Thoracic aorta (tissue), 2 donors: ENCODE measurements around the gene RAB30. TPM values are rescaled to one million over a fixed set of nuclear protein-coding genes. Genes with fewer than 3 reads are reported as not detected.
"Not testable (repeated sequence)": the region's sequence is repeated elsewhere in the genome, so short reads cannot be mapped to it uniquely, and the experiment has no call there.

Experiments used
- ATAC-seq: fragments of 150-250 bp; one replicate; pipeline ENCODE4 v1.8.0; 2017; ENCODE audit warnings: low read depth; ENCODE audit not compliant: insufficient number of reproducible peaks, low FRiP score
- DNase-seq: peaks from one replicate; pipeline ENCODE4 v3.0.0-alpha.2; 2020; ENCODE audit warnings: low spot score
- H3K27ac ChIP-seq, 2 donors: fragments of 200-600 bp; sonication (generic); 1 replicate in 1 of 2; 2 replicates in 1 of 2; pipeline ENCODE4 v1.5.1; 2016; ENCODE audit warnings: mild to moderate bottlenecking in 2 of 2, moderate library complexity in 2 of 2
- H3K27me3 ChIP-seq: fragments of 200-600 bp; sonication (generic); replicated peaks from 2 replicates; pipeline ENCODE4 v1.6.0; 2016; ENCODE audit warnings: mild to moderate bottlenecking; ENCODE audit not compliant: insufficient read depth
- H3K36me3 ChIP-seq: fragments of 200-600 bp; sonication (generic); one replicate; pipeline ENCODE4 v1.5.1; 2016
- H3K4me1 ChIP-seq, 2 donors: fragments of 200-600 bp; sonication (generic); 1 replicate in 1 of 2; 2 replicates in 1 of 2; pipeline versions ENCODE4 v1.5.1 to v1.6.0; 2016; ENCODE audit warnings: low read depth in 2 of 2, mild to moderate bottlenecking in 1 of 2; ENCODE audit not compliant: control insufficient read depth in 1 of 2
- H3K4me3 ChIP-seq: fragments of 200-600 bp; sonication (generic); 2 replicates; pipeline ENCODE4 v1.5.1; 2016; ENCODE audit warnings: mild to moderate bottlenecking
- H3K9me3 ChIP-seq: fragments of 200-600 bp; sonication (generic); 2 replicates; pipeline ENCODE4 v1.5.1; 2016
- total RNA-seq, 2 donors: library from RNA; depleted of rRNA; stranded (reverse); fragments of >200 nt; gene quantifications; one replicate each; pipeline versions ENCODE4 v1.1.0 to v1.2.3, GENCODE V29; 2016
- TF ChIP-seq, protein P1 (sequence below): fragments of 200-600 bp; sonication (generic); IDR thresholded peaks from one replicate; pipeline ENCODE4 v1.5.1; 2019; ENCODE audit warnings: antibody characterized with exemption

Gene RAB30
- total RNA-seq, 2 donors from 2014 or later = 16.6 to 25.7 TPM

DNA sequence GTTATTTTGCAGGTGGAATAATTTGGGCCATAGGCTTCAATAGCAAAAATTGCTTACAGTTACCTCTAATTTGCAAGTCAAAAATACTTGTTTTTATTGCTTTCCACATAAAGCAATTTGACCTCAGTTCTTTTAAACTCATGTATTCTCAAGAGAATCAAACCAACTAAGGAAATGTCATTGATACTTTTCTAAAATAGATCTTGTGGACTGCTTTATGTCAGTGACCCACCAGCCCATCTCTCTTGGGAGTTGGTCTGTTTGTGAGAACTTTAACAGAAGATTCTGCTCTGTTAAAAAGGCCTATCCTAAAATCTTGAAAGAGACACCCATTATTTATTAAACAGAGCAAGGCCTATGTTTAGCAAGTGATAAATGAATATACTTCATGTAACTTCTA, 94.9 kb downstream of the RAB30 start:
- DNase-seq (no peak), ATAC-seq (no peak)
- TF ChIP-seq, protein P1, sequence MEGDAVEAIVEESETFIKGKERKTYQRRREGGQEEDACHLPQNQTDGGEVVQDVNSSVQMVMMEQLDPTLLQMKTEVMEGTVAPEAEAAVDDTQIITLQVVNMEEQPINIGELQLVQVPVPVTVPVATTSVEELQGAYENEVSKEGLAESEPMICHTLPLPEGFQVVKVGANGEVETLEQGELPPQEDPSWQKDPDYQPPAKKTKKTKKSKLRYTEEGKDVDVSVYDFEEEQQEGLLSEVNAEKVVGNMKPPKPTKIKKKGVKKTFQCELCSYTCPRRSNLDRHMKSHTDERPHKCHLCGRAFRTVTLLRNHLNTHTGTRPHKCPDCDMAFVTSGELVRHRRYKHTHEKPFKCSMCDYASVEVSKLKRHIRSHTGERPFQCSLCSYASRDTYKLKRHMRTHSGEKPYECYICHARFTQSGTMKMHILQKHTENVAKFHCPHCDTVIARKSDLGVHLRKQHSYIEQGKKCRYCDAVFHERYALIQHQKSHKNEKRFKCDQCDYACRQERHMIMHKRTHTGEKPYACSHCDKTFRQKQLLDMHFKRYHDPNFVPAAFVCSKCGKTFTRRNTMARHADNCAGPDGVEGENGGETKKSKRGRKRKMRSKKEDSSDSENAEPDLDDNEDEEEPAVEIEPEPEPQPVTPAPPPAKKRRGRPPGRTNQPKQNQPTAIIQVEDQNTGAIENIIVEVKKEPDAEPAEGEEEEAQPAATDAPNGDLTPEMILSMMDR = no peak
- Histone ChIP-seq H3K27me3 (no peaks in the 10 kb centered on the region), H3K36me3 (no peaks in the 10 kb centered on the region), H3K4me1 (peaks cover 4 to 14% of the 10 kb centered on the region in 2 donors), H3K4me3 (no peak overlapping the region), H3K9me3 (no peaks in the 10 kb centered on the region), H3K27ac (no peak overlapping the region)

DNA sequence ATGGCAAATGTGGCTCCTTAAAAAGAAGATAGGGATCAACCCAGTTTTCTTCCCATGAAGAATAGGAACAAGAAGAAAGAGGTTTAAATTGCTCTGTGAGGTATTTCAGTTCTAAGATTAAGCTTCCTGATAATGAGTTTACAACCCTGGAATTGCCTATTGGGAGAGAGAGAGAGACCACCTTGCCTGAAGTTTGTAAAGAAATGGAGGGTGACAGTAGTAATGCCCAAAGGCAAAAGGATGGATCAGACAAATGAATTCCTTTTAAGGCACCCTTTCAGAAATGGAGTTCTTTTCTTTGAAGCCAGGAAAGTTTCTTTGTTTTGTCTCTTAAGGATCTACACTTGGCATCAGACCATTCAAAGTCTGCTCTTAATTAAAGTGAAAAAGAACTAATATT, 95.8 kb downstream of the RAB30 start:
- Histone ChIP-seq H3K9me3 (no peaks in the 10 kb centered on the region), H3K4me1 (peaks cover 4 to 14% of the 10 kb centered on the region in 2 donors), H3K27ac (no peak overlapping the region), H3K36me3 (no peaks in the 10 kb centered on the region), H3K27me3 (no peaks in the 10 kb centered on the region), H3K4me3 (no peak overlapping the region)
- no peak for DNase-seq
- TF ChIP-seq, protein P1 = no peak
- ATAC-seq = no peak

GRCh38 chr11:82974851-82975250, 96.8 kb downstream of the RAB30 start:
- ATAC-seq (no peak), DNase-seq (no peak)
- no peaks in the 10 kb centered on the region for H3K36me3 ChIP-seq
- TF ChIP-seq, protein P1 = no peak
- no peaks in the 10 kb centered on the region for H3K9me3 ChIP-seq
- H3K27me3 ChIP-seq = no peaks in the 10 kb centered on the region
- no peak overlapping the region for H3K4me3 ChIP-seq
- no peak overlapping the region for H3K27ac ChIP-seq
- H3K4me1 ChIP-seq = peaks cover 3 to 5% of the 10 kb centered on the region in 2 donors

DNA sequence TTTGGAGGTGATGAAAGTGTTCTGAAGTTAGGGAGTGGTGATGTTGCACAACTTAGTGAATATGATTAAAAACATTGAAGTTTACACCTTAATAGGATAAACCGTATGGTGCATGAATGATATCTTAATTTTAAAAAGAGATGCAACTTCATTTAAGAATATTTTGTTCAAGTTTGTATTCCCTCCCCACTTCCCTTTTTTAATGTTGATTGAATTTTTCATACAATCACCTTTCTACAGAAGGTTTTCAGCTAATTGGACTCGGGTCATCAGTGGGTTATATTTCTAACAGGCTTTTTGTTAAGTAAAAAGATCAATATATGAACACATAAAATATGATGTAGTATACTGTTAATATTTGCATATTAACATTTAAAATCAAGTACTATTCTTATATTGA, 97.6 kb downstream of the RAB30 start:
- H3K9me3 ChIP-seq = no peaks in the 10 kb centered on the region
- TF ChIP-seq, protein P1 = no peak
- no peak for DNase-seq
- no peaks in the 10 kb centered on the region for H3K27me3 ChIP-seq
- no peak overlapping the region for H3K4me3 ChIP-seq
- no peak for ATAC-seq
- no peaks in the 10 kb centered on the region for H3K4me1 ChIP-seq
- H3K27ac ChIP-seq = no peak overlapping the region
- H3K36me3 ChIP-seq = no peaks in the 10 kb centered on the region

- H3K9me3 ChIP-seq = no peaks in the 10 kb centered on the region
- no peak for ATAC-seq
Observed at GRCh38 chr11:82972103-82972502, 99.6 kb downstream of the RAB30 start.

DNA sequence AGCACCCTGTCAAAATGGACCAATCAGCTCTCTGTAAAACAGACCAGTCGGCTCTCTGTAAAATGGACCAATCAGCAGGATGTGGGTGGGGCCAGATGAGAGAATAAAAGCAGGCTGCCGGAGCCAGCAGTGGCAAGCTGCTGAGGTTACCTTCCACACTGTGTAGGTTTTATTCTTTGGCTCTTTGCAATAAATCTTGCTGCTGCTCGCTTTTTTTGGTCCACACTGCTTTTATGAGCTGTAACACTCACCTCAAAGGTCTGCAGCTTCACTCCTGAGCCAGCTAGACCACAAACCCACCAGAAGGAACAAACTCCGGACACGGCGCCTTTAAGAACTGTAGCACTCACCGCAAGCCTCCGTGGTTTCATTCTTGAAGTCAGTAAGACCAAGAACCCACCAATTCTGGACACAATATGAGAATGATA, 100.2 kb downstream of the RAB30 start:
- H3K4me1 ChIP-seq, H3K36me3 ChIP-seq, H3K27me3 ChIP-seq, H3K9me3 ChIP-seq, DNase-seq, ATAC-seq, H3K4me3 ChIP-seq, H3K27ac ChIP-seq: not testable (repeated sequence)

More at GRCh38 chr11:82972103-82972502, 99.6 kb downstream of the RAB30 start:
- no peak for DNase-seq
- no peaks in the 10 kb centered on the region for H3K4me1 ChIP-seq
- H3K4me3 ChIP-seq = no peak overlapping the region
- no peak overlapping the region for H3K27ac ChIP-seq
- no peaks in the 10 kb centered on the region for H3K27me3 ChIP-seq
- H3K36me3 ChIP-seq = no peaks in the 10 kb centered on the region
- TF ChIP-seq, protein P1 = no peak

GRCh38 chr11:82970507-82971083, 101.1 kb downstream of the RAB30 start:
- H3K4me3 ChIP-seq, H3K4me1 ChIP-seq, H3K27me3 ChIP-seq, H3K9me3 ChIP-seq, ATAC-seq, H3K27ac ChIP-seq, H3K36me3 ChIP-seq, DNase-seq: not testable (repeated sequence)
